Dermis microvascular lymphatic vessel endothelial cell (primary cell): ENCODE data around the gene PKDREJ. TPM values are rescaled to one million over a fixed set of nuclear protein-coding genes. Genes with fewer than 3 reads are reported as not detected.

ENCODE experiments used
- DNase-seq, 2 donors: peaks; one replicate each; pipeline versions ENCODE4 v3.0.0 to v3.0.0-alpha.2; 2010; ENCODE audit warnings: low read depth in 2 of 2
- total RNA-seq: library from RNA; depleted of rRNA; stranded (reverse); fragments of >200 nt; gene quantifications from 2 replicates; pipeline ENCODE4 v1.2.1, GENCODE V29; 2014

The PKDREJ gene
- total RNA-seq, 1 donor from 2014 or later = not detected

GRCh38 chr22:46288846-46289243 is 25.7 kb upstream of the PKDREJ start:
- no peak for DNase-seq

DNA sequence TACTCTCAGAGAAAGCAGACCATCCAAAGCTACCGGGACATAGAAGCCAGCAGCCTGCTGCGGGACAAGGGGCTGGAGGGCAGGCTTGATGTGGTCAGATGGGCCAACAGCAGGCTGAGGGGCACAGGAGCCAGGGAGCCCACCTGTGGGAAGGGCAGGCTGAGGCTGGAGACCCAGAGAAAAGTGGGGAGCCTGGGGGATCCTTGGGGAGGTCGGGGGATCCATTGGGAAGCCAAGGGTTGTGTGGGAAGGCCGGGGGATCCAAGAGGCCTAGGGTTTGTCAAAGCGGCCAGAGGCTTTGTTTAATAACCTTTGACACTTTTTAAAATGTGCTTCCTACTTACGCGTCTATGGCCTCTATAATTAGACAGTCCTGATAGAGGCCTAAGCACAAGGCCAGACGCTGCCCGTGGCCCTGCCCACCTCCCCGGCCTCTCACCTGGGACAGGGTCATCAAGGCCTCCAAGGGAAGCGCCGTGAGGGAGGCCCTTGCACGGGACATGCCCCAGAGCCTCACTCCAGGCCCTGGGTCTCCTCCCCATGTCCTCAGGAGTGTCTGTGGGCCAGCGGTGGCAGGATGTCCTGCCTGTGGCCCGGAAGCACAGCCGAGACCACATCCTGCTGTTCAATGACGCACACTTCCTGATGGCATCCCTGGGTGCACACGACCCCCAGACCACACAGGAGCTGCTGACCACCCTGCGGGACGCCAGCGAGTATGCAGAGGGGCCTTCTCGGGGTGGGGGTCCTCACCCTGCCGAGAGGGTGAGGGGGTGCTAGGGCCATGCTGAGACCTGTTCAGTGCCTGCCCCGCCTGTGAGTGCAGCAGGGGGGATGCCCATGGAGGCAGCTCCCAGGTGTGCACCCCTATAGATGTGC is 25.0 kb upstream of the PKDREJ start:
- DNase-seq = peak; percentile 40 to 55

- DNase-seq = no peak
Measured at GRCh38 chr22:46286941-46287872, 24.1 kb upstream of the PKDREJ start.

DNA sequence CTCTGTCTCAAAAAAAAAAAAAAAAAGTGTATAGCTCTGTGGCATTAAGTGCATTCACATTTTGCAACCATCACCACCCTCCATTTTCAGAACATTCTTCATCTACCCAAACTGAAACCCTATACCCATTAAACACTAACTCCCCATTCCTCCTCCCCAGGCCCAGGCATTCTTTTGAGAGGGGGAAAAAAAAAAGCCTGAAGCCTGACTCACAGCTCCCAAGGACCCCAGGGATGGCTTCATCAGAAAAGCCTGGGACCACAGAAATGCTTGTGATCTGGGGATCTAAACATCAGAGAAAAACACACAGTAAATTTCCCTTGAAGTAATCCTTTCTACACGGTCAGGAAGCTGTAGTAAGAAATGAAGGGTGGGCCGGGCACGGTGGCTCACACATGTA is 22.9 kb upstream of the PKDREJ start:
- DNase-seq = no peak

- no peak for DNase-seq
Measured at GRCh38 chr22:46281866-46282678, 18.9 kb upstream of the PKDREJ start.

DNA sequence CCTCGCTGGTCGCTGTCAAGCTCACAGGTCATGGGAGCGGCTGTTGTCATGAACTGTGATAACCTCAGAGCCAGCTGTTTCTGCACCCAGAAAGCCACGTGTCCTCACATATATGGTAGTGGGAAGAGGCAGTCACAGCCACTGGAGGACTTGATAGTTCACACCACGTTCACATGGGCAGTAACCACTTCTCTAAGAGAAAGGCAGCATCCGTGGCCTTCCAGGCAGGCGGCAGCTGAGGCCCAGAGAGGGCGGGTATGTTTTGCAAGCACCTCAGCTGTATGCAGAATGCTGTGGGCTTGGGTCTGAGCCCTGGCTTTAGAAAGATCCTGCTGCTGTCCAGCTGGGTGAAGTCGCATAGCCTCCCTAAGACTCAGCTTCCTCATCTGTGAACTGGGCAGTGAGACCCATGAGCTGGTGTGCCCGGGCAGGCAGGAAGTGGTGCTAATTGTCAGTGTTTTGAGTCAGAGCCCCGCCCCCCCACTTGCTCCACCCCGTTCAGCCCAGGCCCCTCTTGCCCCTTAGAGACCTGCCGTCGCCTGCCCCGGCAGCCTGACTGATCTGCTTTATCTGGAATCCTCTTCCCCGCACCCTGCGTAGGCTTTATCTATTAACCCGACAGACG is 18.0 kb upstream of the PKDREJ start:
- DNase-seq = no peak

DNA sequence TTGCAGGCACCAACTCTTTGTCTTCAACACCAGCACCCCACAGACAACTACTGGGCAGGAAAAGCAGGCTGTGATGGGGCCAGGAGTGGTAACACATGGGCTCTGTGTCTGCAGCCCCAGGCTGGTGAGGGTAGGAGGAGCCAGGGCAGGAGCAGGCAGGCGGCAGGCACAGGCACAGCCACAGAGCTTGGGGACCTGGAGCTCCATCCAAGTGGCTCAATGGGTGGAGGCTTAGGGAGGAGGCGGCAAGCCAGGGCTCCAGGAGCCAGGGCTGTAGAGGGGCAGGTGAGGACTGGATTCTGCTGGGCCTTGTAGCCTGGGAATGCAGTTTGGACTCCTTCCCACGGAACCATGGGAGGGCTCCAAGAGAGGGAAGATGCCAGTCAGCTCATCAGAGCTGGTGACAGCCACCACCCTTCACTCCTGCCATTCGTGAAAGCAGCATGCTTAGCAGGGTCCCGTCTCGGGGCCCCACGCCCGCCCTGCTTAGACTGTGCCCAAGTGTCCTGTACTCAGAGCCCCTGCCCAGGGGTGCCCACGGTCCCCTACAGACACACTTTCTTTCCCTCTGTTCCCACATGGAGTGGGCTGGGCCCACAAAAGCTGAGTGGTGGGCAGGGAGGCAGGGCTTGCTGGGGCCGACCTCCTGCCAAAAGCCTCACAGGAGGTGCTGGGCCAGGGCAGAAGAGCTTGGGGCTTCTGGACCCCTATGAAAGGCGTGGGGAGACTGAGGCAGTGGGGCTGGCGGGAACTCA is 17.1 kb upstream of the PKDREJ start:
- DNase-seq = no peak

DNA sequence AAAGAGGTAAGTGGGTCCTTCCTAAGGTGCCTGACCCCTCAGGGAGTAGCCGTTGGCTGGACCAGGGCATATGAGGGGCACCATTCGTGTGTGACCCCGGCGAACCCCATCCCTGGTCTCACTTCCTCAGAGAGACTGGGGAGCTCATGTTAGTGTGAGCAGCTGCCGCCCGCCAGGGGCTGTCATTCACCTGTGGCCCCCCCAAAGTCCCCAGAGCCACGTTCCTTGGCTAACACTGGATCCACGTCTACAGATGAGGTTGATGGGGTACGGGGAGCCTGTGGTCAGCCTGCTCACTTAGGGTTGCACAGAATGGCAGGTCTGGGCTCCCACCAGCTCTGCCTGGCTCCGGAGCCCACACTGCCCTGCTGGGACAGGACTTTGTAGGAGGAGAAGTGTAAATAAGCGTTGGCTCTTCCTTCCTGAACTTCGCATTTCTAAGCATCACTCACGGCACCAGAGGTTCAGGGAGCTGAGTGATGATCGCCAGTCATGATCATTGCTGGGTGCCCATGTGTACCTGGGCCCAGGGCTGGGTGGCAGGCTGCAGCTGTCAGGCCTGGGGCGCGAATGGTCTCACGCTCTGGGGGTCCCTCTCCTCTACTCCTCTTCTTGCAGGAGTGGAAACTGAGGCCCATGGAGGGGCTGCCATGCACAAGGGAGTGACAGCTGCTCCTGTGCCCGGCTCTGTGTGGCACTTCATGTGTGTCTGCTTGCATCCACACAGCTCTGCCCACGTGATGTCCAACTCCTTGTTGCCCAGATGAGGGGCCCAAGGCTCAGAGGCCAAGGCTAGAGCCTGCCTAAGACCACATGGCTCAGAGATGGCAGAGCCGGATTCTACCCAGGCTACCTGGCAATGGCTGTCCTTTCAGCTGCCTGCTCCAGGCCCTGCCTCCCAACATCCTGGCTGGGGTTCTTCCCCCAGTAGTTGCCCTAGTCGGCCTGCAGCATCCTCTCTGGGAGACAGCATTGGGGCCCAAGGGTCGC is 15.8 kb upstream of the PKDREJ start:
- no peak for DNase-seq

DNA sequence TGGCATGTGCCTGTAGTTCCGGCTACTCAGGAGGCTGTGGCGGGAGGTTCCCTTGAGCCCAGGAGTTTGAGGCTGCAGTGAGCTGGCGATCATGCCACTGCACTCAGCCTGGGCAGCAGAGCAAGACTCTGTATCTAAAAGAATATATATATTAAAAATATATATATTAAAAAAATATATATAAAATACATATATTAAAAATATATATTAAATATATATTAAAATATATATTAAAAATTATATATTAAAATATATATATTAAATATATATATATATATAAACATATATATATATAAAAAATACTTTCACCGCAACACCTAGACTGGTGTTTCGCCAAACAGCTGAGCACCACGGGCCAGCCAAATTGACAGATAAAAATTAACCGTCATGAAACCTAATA is 13.4 kb upstream of the PKDREJ start:
- DNase-seq = no peak

DNA sequence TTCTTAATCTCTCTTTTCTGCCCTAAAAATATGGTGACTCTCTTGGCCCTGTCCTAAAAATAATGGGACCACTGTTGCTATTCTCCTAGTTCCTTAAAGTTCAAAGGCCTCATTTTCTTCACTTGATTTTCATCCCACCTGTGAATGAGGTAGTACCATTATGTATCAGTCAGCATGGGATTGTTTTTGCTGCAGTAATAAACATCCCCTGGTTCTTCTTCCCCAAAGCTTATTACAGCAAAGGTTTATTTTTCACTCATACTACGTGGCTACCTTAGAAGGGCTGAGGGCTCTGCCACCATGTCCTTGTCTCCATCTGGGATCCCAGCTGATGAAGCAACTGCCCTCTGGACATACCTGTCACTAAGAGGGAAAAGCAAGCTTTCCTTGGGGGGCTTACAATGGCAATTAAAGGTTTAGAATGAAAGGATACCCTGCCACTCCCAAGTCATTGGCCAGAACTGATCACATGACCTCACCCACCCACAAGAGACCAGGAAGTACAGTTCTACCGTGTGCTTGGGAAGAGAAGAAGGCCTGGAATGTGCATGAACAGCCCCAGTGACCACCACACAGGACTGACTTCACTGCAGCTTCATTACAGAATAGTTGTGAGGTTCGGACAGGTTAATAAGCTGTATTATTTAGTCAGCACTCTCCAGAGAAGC is 12.4 kb upstream of the PKDREJ start:
- no peak for DNase-seq

- DNase-seq = no peak
Measured at GRCh38 chr22:46274381-46274780, 11.2 kb upstream of the PKDREJ start.

DNA sequence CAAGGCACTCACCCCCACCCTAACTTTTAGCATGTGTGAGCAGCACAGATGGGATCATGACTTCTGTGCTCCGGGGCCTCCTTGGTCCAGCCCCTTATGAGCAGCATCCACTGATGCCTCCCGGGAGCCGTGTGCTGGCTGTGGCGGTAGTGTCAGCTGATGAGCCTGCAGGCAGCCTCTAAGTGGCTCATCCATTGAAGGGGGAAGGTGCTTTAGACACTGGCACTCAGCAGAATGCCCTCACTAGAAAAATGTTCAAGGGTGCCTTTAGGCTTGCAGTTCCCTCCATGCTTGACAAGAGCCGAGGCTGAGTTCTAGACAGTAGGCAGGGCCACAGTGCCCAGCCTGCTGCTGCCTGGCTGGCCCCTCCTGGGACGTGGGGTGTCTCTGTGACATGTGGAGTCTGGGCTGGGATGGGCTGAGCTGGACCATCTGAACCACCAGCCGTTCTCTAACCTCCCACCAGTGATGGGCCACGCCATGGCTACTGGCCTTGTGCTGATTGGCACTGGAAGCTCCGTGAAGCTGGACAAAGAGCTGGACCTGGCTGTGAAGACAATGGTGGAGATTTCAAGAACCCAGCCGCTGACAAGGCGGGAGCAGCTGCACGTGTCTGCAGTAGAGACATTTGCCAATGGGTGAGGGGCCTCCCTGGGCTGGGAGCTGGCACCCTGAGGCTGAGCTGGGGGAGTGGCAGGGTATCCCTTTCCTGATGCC is 10.4 kb upstream of the PKDREJ start:
- DNase-seq = no peak

DNA sequence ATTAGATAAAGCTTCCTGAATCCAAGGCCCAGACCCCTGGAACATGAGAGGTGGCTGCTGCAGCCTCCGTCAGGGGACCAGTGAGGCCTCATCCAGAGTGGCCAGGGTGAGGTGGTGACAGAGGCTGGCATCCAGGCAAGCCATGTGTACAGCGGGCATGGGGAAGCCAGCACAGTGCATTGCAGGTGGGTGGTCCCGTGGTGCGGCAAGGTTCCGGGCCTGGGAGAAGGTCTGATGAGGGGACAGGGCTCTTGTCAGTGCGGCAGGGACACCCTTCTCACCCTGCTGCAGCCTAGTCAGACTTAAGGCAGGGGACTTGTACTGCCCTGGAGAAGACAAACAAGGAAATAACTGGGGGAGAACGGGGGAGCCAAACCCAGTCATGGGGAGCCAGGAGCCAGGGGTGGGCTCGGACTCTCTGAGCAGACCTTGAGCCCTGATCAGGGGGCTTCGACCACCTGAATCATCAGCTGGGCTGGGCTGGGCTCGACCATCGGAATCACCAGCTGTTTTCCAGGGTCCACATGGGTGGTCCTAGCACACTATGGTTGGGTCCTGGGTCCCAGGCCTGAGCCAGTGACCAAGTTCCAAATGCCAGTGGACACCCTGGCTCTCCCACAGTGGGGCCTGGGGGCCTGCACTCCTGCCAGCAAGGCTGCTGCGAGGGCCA is 9.8 kb upstream of the PKDREJ start:
- no peak for DNase-seq

DNA sequence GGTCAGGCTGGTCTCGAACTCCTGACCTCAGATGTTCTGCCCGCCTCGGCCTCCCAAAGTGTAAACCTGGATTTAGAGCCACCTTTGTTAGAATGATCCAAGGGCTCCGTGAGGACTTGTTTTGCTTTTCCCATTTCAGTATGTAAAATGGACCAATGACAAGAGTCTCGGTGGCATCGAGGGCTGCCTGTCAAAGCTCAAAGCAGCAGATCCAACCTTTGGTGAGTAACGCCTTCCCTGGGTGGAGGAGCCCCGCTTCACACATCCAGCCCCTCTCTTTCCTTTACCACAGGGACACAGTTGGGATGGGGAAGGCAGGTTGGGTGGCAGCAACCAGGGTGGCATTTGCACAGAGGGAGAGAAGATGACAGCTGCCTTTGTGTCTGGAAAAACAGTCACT is 9.1 kb upstream of the PKDREJ start:
- no peak for DNase-seq

- peak in 1 of 2 donors; percentile 11 for DNase-seq
Measured at GRCh38 chr22:46269564-46269963, 6.4 kb upstream of the PKDREJ start.

DNA sequence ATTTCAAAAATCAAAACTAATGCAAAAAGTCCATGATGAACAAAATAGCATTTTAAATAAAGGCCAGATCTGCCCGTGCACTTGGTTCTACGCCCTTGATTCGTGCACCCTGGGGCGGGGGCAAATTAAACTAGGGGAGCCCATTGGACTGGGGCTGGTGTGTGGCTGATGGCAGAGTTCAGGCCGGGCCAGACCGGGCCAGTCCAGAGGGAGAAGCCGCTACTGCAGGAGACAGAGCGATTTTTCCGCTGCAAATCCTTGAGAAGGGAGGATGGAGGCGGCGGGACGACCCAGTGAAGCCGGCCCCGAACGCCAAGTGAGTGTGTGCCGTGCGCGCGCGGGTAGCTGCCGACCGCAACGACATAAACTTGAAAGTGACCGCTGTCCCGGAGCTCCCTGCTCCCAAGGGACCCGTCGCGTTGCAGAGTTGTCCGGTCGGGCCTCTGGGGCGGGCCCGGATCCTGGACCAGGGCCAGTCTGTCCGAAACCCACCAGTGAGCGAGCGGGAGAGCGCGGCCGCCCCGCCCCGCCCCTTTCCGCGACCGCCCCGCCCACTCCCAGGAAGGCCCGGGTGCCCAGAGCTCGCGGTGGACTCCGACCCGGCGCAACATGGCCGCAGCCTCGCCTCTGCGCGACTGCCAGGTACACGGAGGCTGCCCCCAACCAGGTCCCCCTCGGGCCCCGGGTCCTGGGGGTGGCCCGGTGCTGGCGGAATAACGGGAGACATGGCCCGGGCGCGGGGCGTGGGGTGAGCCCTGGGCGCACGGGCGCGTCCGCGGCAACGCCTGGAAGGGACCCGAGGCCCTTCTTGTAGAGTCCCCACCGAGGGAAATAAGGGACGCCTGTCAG is 4.5 kb upstream of the PKDREJ start, which contains the start of gene TTC38:
Gene TTC38, plus strand, starts transcription at position 578 of the 849 bp plus-strand sequence. Its CDS starts 32 bp downstream, at position 610.
- DNase-seq = peak; percentile 54 to 86
